Glutamatergic neuron (in vitro differentiated cells): ENCODE measurements around the gene HIVEP3. TPM values are rescaled to one million over a fixed set of nuclear protein-coding genes. Genes with fewer than 3 reads are reported as not detected.

Source experiments
- DNase-seq: peaks from one replicate; pipeline ENCODE4 v3.0.0; 2022
- H3K27ac Mint-ChIP-seq: one replicate; pipeline ENCODE4 v1.8.0; 2020; ENCODE audit warnings: mild to moderate bottlenecking, mixed read lengths, inconsistent platforms; ENCODE audit not compliant: unreplicated experiment
- H3K27me3 Mint-ChIP-seq: one replicate; pipeline ENCODE4 v1.8.0; 2020; ENCODE audit warnings: mild to moderate bottlenecking, moderate library complexity, mixed read lengths, inconsistent platforms; ENCODE audit not compliant: unreplicated experiment
- H3K36me3 Mint-ChIP-seq: one replicate; pipeline ENCODE4 v1.8.0; 2020; ENCODE audit warnings: mild to moderate bottlenecking, mixed read lengths, inconsistent platforms; ENCODE audit not compliant: unreplicated experiment
- H3K4me1 Mint-ChIP-seq: one replicate; pipeline ENCODE4 v1.8.0; 2020; ENCODE audit warnings: mild to moderate bottlenecking, low read depth, mixed read lengths, inconsistent platforms; ENCODE audit not compliant: unreplicated experiment
- H3K4me3 Mint-ChIP-seq: one replicate; pipeline ENCODE4 v1.8.0; 2020; ENCODE audit warnings: mild to moderate bottlenecking, mixed read lengths, inconsistent platforms; ENCODE audit not compliant: unreplicated experiment
- H3K9me3 Mint-ChIP-seq: one replicate; pipeline ENCODE4 v1.8.0; 2020; ENCODE audit warnings: mild to moderate bottlenecking, moderate library complexity, mixed read lengths, inconsistent platforms; ENCODE audit not compliant: unreplicated experiment
- total RNA-seq: library from RNA; stranded (reverse); fragmentation: NEBNext Ultra II Directional; extraction: Animal tissue kit (Norgen Biotek cat#: 25700); gene quantifications from one replicate; pipeline ENCODE4 v1.2.1, GENCODE V29; 2021; ENCODE audit not compliant: unreplicated experiment
- TF ChIP-seq, protein P1 (sequence below): fragments of 200-600 bp; sonication (generic); IDR thresholded peaks from one replicate; pipeline ENCODE4 v1.5.0; 2021; ENCODE audit not compliant: partially characterized antibody, unreplicated experiment

The HIVEP3 gene
- total RNA-seq, 1 donor from 2014 or later = 15.1 TPM

DNA sequence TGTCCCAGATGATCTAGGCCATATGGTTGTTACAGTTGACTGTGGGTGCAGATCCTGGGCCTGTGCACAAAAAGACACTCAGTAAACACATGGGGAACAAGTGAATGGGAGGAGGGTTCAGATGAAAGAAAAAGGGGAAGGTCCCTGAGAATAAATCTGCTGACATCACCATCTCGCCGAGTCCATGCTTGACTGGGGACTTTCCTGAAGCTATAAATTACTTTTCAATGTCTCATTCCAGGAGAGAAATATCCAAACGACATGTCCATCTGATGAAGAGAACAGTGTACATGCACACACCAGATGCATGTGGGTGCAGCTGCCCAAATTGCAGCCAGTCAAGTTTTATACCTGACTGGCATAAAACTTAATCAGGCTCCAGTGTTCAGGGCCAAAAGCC lies 109.0 kb downstream of the HIVEP3 start:
- Mint-ChIP-seq H3K27me3 (peaks cover 8% of the 10 kb centered on the region), H3K4me1 (peaks cover 4% of the 10 kb centered on the region), H3K27ac (no peak overlapping the region), H3K9me3 (no peaks in the 10 kb centered on the region), H3K36me3 (no peaks in the 10 kb centered on the region), H3K4me3 (no peak overlapping the region)
- TF ChIP-seq, protein P1, sequence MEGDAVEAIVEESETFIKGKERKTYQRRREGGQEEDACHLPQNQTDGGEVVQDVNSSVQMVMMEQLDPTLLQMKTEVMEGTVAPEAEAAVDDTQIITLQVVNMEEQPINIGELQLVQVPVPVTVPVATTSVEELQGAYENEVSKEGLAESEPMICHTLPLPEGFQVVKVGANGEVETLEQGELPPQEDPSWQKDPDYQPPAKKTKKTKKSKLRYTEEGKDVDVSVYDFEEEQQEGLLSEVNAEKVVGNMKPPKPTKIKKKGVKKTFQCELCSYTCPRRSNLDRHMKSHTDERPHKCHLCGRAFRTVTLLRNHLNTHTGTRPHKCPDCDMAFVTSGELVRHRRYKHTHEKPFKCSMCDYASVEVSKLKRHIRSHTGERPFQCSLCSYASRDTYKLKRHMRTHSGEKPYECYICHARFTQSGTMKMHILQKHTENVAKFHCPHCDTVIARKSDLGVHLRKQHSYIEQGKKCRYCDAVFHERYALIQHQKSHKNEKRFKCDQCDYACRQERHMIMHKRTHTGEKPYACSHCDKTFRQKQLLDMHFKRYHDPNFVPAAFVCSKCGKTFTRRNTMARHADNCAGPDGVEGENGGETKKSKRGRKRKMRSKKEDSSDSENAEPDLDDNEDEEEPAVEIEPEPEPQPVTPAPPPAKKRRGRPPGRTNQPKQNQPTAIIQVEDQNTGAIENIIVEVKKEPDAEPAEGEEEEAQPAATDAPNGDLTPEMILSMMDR = no peak
- no peak for DNase-seq

DNA sequence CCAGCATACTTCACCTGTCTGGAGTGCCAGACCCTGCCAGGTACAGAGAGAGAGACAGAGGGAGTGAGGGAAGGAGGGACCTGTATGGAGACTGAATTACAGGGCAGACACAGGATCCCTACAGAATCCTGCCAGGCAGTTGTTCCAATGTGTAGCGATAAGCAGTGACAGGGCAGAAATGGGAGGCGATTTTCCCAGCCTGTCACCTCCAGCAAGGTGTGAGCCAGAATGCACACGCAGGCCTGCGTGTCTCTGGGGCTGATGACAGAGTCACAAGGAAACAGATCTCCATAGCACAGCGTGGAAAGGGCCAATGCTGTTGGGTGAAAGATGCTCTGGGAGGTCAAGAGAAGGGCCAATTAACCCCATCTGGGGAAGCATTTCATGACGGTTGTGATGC lies 111.3 kb downstream of the HIVEP3 start:
- no peak for DNase-seq
- H3K36me3 Mint-ChIP-seq = no peaks in the 10 kb centered on the region
- H3K4me3 Mint-ChIP-seq = no peak overlapping the region
- no peak overlapping the region for H3K27ac Mint-ChIP-seq
- peaks cover 8% of the 10 kb centered on the region for H3K27me3 Mint-ChIP-seq
- TF ChIP-seq, protein P1 = no peak
- H3K4me1 Mint-ChIP-seq = peaks cover 16% of the 10 kb centered on the region
- H3K9me3 Mint-ChIP-seq = no peaks in the 10 kb centered on the region

DNA sequence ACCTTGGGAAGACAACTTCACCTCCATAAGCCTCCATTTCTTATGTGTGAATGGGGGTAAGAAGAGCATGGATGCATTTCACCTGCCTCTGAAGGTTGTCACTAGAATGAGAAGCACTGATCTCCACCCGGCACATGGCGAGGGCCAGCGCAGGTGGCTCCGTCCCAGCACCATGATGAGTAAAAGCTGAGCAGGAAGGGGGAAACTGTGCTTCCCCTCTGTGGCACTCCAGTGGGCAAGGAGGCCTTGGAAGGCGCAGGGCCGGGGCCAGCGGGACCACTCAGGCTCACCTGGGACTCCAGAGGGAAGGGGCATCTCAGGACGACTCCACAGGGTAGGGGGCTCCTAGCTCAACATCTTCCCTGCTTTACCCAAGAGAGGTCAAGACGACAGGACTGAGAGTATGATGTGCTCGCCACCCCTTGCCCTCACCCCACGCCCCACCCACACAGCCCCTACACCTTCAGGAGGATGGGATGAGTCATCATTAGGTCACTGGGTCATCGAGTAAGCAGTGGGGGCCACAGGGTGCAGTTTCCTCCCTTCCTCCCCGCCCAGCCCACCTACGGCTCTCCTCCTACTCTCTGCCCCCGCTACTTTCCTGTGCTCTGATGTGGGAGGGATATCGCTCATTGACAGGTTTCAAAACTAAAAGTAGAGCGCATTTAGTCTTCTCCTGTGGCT lies 112.1 kb downstream of the HIVEP3 start:
- TF ChIP-seq, protein P1 = no peak
- Mint-ChIP-seq H3K4me1 (peaks cover 15% of the 10 kb centered on the region), H3K9me3 (no peaks in the 10 kb centered on the region), H3K4me3 (no peak overlapping the region), H3K27ac (no peak overlapping the region), H3K36me3 (no peaks in the 10 kb centered on the region), H3K27me3 (peaks cover 5% of the 10 kb centered on the region)
- DNase-seq = no peak

DNA sequence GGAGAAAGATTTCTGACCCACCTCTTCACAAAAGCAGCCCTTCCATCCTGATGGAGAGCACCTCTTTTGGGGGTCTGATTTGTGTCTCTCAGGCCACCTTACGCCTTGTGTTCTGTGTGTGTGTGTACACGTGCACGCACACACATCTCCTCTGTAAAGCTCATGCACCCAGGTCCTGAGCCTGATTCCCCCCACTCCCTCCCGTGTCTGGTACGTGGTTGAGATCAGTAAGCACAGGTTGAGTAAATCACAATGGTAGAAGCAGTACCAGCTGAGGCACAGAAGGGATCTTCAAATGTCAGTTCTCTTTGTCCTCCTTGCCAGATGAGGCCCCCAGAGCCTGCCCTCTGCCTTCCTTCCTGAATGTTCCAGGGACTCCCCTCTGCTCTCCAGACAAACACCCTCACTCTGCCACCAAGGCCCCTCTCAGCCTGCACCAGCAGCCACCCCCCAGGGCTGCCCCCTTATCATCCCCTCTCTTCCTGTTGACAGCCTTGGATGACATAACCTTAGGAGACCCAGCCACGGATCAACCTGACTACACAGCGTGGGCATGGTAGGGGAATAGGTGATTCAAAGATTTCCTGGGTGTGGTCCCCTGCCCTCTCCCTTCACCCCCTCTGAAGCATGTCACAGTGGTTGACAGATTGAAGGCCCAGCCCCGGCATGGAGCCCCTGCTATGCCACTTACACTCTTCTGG lies 112.8 kb downstream of the HIVEP3 start:
- H3K27me3 Mint-ChIP-seq = peaks cover 5% of the 10 kb centered on the region
- no peak overlapping the region for H3K4me3 Mint-ChIP-seq
- no peaks in the 10 kb centered on the region for H3K36me3 Mint-ChIP-seq
- TF ChIP-seq, protein P1 = no peak
- no peak for DNase-seq
- no peaks in the 10 kb centered on the region for H3K9me3 Mint-ChIP-seq
- no peak overlapping the region for H3K27ac Mint-ChIP-seq
- peaks cover 12% of the 10 kb centered on the region for H3K4me1 Mint-ChIP-seq

DNA sequence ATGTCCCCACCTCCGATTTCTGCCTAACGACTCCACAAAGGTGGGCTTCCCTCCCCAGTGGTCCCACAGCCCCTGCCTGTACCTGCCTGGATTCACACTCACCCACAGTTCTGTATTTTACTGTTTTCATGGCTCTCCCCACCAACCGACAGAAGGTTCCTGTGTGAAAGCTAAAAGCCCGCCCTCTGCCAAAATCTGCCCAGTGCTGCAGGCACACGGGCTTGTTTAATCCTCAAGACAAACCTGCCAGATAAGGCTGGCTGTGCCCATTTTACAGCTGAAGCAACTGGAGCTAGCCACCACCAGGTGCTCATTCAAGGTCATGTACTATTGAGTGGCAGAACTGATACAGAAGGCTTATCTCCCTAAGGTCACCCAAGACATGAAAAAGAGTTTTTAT lies 114.5 kb downstream of the HIVEP3 start:
- Mint-ChIP-seq H3K9me3 (peaks cover under 1% of the 10 kb centered on the region), H3K27ac (no peak overlapping the region), H3K4me1 (peaks cover 12% of the 10 kb centered on the region), H3K4me3 (no peak overlapping the region), H3K27me3 (peaks cover 5% of the 10 kb centered on the region), H3K36me3 (peaks cover 5% of the 10 kb centered on the region)
- DNase-seq = no peak
- TF ChIP-seq, protein P1 = no peak
